Chondrocyte (in vitro differentiated cells): ENCODE results near the gene ITPRID2. TPM values are rescaled to one million over a fixed set of nuclear protein-coding genes. Genes with fewer than 3 reads are reported as not detected.
"Not testable (repeated sequence)": the region's sequence is repeated elsewhere in the genome, so short reads cannot be mapped to it uniquely, and the experiment has no call there.

ENCODE experiments used
- DNase-seq: peaks from one replicate; pipeline ENCODE4 v3.0.0; 2021; ENCODE audit warnings: mixed read lengths, low spot score
- H3K27ac Mint-ChIP-seq: one replicate; pipeline ENCODE4 v1.8.0; 2021; ENCODE audit warnings: mild to moderate bottlenecking, moderate library complexity, mixed read lengths; ENCODE audit not compliant: unreplicated experiment
- H3K27me3 Mint-ChIP-seq: 2 replicates; pipeline ENCODE4 v1.8.0; 2021; ENCODE audit warnings: low read depth, mixed read lengths
- H3K36me3 Mint-ChIP-seq: 2 replicates; pipeline ENCODE4 v1.8.0; 2021; ENCODE audit warnings: low read depth, mixed read lengths
- H3K4me1 Mint-ChIP-seq: 2 replicates; pipeline ENCODE4 v1.8.0; 2021; ENCODE audit warnings: low read depth, mild to moderate bottlenecking, mixed read lengths
- H3K4me3 Mint-ChIP-seq: one replicate; pipeline ENCODE4 v1.8.0; 2021; ENCODE audit warnings: mild to moderate bottlenecking, moderate library complexity, mixed read lengths; ENCODE audit not compliant: unreplicated experiment
- H3K9me3 Mint-ChIP-seq: 2 replicates; pipeline ENCODE4 v1.8.0; 2021; ENCODE audit warnings: low read depth, mixed read lengths
- total RNA-seq: library from RNA; stranded (reverse); gene quantifications from 3 replicates; pipeline ENCODE4 v1.2.1, GENCODE V29; 2021
- TF ChIP-seq, protein P1 (sequence below): fragments of 200-600 bp; sonication (generic); IDR thresholded peaks from 2 replicates; pipeline ENCODE4 v1.5.0; 2021; ENCODE audit warnings: antibody characterized with exemption, mild to moderate bottlenecking, moderate library complexity

Gene ITPRID2
- total RNA-seq, 1 donor from 2014 or later, result 64.6 TPM

- TF ChIP-seq, protein P1, sequence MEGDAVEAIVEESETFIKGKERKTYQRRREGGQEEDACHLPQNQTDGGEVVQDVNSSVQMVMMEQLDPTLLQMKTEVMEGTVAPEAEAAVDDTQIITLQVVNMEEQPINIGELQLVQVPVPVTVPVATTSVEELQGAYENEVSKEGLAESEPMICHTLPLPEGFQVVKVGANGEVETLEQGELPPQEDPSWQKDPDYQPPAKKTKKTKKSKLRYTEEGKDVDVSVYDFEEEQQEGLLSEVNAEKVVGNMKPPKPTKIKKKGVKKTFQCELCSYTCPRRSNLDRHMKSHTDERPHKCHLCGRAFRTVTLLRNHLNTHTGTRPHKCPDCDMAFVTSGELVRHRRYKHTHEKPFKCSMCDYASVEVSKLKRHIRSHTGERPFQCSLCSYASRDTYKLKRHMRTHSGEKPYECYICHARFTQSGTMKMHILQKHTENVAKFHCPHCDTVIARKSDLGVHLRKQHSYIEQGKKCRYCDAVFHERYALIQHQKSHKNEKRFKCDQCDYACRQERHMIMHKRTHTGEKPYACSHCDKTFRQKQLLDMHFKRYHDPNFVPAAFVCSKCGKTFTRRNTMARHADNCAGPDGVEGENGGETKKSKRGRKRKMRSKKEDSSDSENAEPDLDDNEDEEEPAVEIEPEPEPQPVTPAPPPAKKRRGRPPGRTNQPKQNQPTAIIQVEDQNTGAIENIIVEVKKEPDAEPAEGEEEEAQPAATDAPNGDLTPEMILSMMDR, result peak; percentile 81
- H3K9me3 Mint-ChIP-seq, result no peaks in the 10 kb centered on the region
- peak overlapping the region; percentile 25 for H3K4me3 Mint-ChIP-seq
- no peaks in the 10 kb centered on the region for H3K27me3 Mint-ChIP-seq
- DNase-seq, result no peak
- H3K4me1 Mint-ChIP-seq, result peaks cover 41% of the 10 kb centered on the region
- H3K36me3 Mint-ChIP-seq, result no peaks in the 10 kb centered on the region
- no peak overlapping the region for H3K27ac Mint-ChIP-seq
These were observed 62.5 kb downstream of the ITPRID2 start for GRCh38 chr2:181953881-181954537.

DNA sequence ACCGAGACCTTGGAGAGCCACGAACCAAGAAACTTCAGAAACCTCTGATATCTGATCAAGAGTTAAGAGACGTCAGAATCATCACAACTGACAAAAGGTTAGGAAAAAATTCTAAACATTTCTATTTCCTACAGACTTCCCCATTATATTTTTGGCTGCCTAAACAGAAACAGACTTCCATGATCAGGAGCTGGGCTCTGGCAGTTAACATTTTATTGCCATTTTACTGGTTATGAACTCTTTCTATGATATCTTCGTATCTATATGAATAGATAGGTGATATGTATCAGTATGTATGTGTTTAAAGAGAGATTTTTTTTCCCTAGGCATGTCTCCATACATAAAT lies 63.0 kb downstream of the ITPRID2 start:
- H3K27ac Mint-ChIP-seq, result no peak overlapping the region
- H3K4me1 Mint-ChIP-seq, result peaks cover 42% of the 10 kb centered on the region
- TF ChIP-seq, protein P1, result peak; percentile 34
- no peaks in the 10 kb centered on the region for H3K27me3 Mint-ChIP-seq
- peak overlapping the region; percentile 25 for H3K4me3 Mint-ChIP-seq
- no peak for DNase-seq
- H3K9me3 Mint-ChIP-seq, result no peaks in the 10 kb centered on the region
- H3K36me3 Mint-ChIP-seq, result no peaks in the 10 kb centered on the region

DNA sequence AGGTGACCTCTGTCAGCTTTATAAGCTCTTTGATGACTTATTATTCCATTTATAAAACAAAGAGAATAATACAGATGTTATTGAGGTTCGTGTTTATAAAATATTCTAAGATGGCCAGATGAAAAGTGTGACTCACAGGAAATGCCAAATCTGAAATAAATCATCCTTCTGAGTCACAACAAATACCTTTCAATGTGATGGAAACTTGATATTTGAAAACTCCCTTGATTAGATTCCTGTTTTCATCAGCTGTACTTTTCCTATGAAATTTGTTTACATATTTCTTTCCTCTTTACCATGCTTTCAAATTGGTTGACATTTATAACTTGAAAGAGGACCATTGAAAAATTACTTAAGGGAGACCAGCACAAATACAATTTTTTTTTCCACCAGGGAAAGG lies 63.5 kb downstream of the ITPRID2 start:
- Mint-ChIP-seq H3K4me1 (peaks cover 47% of the 10 kb centered on the region), H3K27me3 (no peaks in the 10 kb centered on the region), H3K4me3 (no peak overlapping the region), H3K27ac (no peak overlapping the region), H3K36me3 (no peaks in the 10 kb centered on the region), H3K9me3 (no peaks in the 10 kb centered on the region)
- DNase-seq, result no peak
- TF ChIP-seq, protein P1, result no peak

DNA sequence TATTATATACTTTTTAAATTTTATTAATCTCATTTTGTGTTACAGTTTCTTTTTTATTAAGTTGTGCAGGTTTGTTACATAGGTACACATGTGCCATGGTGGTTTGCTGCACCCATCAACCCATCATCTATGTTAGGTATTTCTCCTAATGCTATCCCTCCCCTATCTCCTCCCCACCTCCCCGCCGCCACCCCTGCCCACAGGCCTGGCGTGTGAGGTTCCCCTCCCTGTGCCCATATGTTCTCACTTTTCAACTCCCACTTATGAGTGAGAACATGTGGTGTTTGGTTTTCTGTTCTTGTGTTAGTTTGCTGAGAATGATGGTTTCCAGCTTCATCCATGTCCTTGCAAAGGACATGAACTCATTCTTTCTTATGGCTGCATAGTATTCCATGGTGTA lies 64.3 kb downstream of the ITPRID2 start:
- H3K27ac Mint-ChIP-seq, H3K27me3 Mint-ChIP-seq, H3K36me3 Mint-ChIP-seq: not testable (repeated sequence)

GRCh38 chr2:181957668-181958067 lies 66.1 kb downstream of the ITPRID2 start:
- no peak overlapping the region for H3K27ac Mint-ChIP-seq
- no peak overlapping the region for H3K4me3 Mint-ChIP-seq

More for the DNA sequence above, 64.3 kb downstream of the ITPRID2 start:
- H3K4me3 Mint-ChIP-seq, DNase-seq, H3K9me3 Mint-ChIP-seq: not testable (repeated sequence)
- H3K4me1 Mint-ChIP-seq, result peaks cover 53% of the 10 kb centered on the region

More at GRCh38 chr2:181957668-181958067, 66.1 kb downstream of the ITPRID2 start:
- H3K4me1 Mint-ChIP-seq, result peaks cover 49% of the 10 kb centered on the region
- TF ChIP-seq, protein P1, result no peak
- H3K9me3 Mint-ChIP-seq, result no peaks in the 10 kb centered on the region
- no peaks in the 10 kb centered on the region for H3K36me3 Mint-ChIP-seq
- no peaks in the 10 kb centered on the region for H3K27me3 Mint-ChIP-seq
- no peak for DNase-seq
